A549 (cell line): ENCODE measurements around the gene B4GALT6.

ENCODE experiments used
- CHD2 ChIP-seq: fragments of 150-350 bp; IDR thresholded peaks from 2 replicates; pipeline ENCODE4 v1.6.1; 2014; ENCODE audit warnings: low read length; ENCODE audit not compliant: partially characterized antibody
- CHD4 ChIP-seq: fragments of 200-600 bp; sonication (generic); IDR thresholded peaks from 2 replicates; pipeline ENCODE4 v1.6.1; 2016; ENCODE audit warnings: antibody characterized with exemption, mild to moderate bottlenecking, borderline replicate concordance
- CTCF ChIP-seq: fragments of >200 bp; sonication (Bioruptor Twin); formaldehyde crosslinking; IDR thresholded peaks from 3 replicates; pipeline ENCODE4 v1.5.1; 2016
- HOXB13 ChIP-seq: fragments of 250-450 bp; sonication (Bioruptor Pico); IDR thresholded peaks from 2 replicates; pipeline ENCODE4 v1.5.0; 2020; ENCODE audit warnings: low read depth, mild to moderate bottlenecking, moderate library complexity
- JUNB ChIP-seq: fragments of >200 bp; sonication (Bioruptor Twin); formaldehyde crosslinking; IDR thresholded peaks from 2 replicates; pipeline ENCODE4 v1.6.1; 2016
- POLR2A ChIP-seq: IDR thresholded peaks from 2 replicates; pipeline ENCODE4 v1.6.1; 2012; ENCODE audit warnings: mild to moderate bottlenecking, low read length
- REST ChIP-seq: fragments of 200-600 bp; sonication (generic); IDR thresholded peaks from 2 replicates; pipeline ENCODE4 v1.6.1; 2016; ENCODE audit warnings: antibody characterized with exemption, mild to moderate bottlenecking, moderate library complexity
- SMC3 ChIP-seq: fragments of >200 bp; sonication (Bioruptor Twin); formaldehyde crosslinking; IDR thresholded peaks from 3 replicates; pipeline ENCODE4 v1.6.1; 2018; ENCODE audit warnings: inconsistent platforms

- TF ChIP-seq POLR2A (no peak), CTCF (no peak), CHD2 (no peak), HOXB13 (CRISPR knock-in tag) (no peak), REST (no peak), CHD4 (no peak), JUNB (no peak), SMC3 (no peak)
Measured at GRCh38 chr18:31574359-31574758, 110.0 kb downstream of the B4GALT6 start.
